GM12878 (cell line): Measurements from ENCODE around the gene IGF1R. TPM values are rescaled to one million over a fixed set of nuclear protein-coding genes. Genes with fewer than 3 reads are reported as not detected.

Experiments
- ATAC-seq: fragments of 200-7000 bp; cut with Tn5 transposase; 3 replicates; pipeline ENCODE4 v1.9.1; 2020; ENCODE audit warnings: mild to moderate bottlenecking, moderate library complexity
- BruUV-seq: library from RNA; stranded (reverse); fragments of 400-500 nt; replicated peaks from 2 replicates; lab custom pipeline; 2021; lab: Mats Ljungman, UMichigan
- CTCF ChIA-PET: fragments of 300-600 bp; sonication (Branson Sonifier 250); formaldehyde crosslinking; extraction: SDS; loops from one replicate; lab custom pipeline; 2021; ENCODE audit warnings: inconsistent platforms; lab: Yijun Ruan, JAX
- POLR2A ChIA-PET: fragments of 350-600 bp; formaldehyde crosslinking; extraction: SDS; loops from one replicate; lab custom pipeline; 2021; ENCODE audit warnings: inconsistent platforms; lab: Charles Lee
- RAD21 ChIA-PET: fragments of 300-600 bp; sonication (Branson Sonifier 250); formaldehyde crosslinking; loops from one replicate; lab custom pipeline; 2023; ENCODE audit warnings: antibody characterized with exemption; ENCODE audit not compliant: unreplicated experiment; lab: Charles Lee
- SMC1A ChIA-PET: fragments of 300-600 bp; sonication (Branson Sonifier 250); formaldehyde crosslinking; loops from one replicate; lab custom pipeline; 2023; ENCODE audit not compliant: unreplicated experiment, uncharacterized antibody; lab: Charles Lee
- DNase-seq: peaks from one replicate; pipeline ENCODE4 v3.0.0-alpha.2; 2011; ENCODE audit warnings: low read depth, low spot score
- FAIRE-seq: peaks from 3 replicates; lab custom pipeline; 2011; peaks lifted over from hg19 to GRCh38; lab: Jason Lieb, UNC
- H2AFZ ChIP-seq: 2 replicates; pipeline ENCODE4 v1.6.0; 2011; ENCODE audit warnings: low read depth, low read length, control low read depth; ENCODE audit not compliant: control insufficient read depth
- H3K27ac ChIP-seq: 2 replicates; pipeline ENCODE4 v1.5.1; 2011; ENCODE audit warnings: control low read depth; ENCODE audit not compliant: control insufficient read depth, insufficient read depth
- H3K27me3 ChIP-seq, 2 experiments: replicated peaks in 1 of 2; 2 replicates each; pipeline versions ENCODE4 v1.6.0 to v1.6.1; 2011; ENCODE audit warnings: low read length in 1 of 2; ENCODE audit not compliant: control insufficient read depth in 2 of 2, insufficient read depth in 2 of 2
- H3K36me3 ChIP-seq, 2 experiments: 2 replicates each; pipeline ENCODE4 v1.5.1; 2011; ENCODE audit warnings: low read length in 1 of 2; ENCODE audit not compliant: control insufficient read depth in 2 of 2, insufficient read depth in 2 of 2
- H3K4me1 ChIP-seq: 2 replicates; pipeline ENCODE4 v1.6.1; 2011; ENCODE audit warnings: mild to moderate bottlenecking, low read length, moderate library complexity, mixed read lengths; ENCODE audit not compliant: control insufficient read depth, insufficient read depth
- H3K4me2 ChIP-seq: 2 replicates; pipeline ENCODE4 v1.6.0; 2011; ENCODE audit warnings: control low read depth; ENCODE audit not compliant: control insufficient read depth, insufficient read depth
- H3K4me3 ChIP-seq: fragments of 200-600 bp; sonication (generic); 2 replicates; pipeline ENCODE4 v1.5.1; 2016
- H3K79me2 ChIP-seq: 2 replicates; pipeline ENCODE4 v1.6.0; 2011; ENCODE audit warnings: low read length; ENCODE audit not compliant: control insufficient read depth, insufficient read depth
- H3K9ac ChIP-seq: 2 replicates; pipeline ENCODE4 v1.8.0; 2011; ENCODE audit warnings: low read length, control low read depth, mixed read lengths; ENCODE audit not compliant: control insufficient read depth, insufficient read depth
- H3K9me3 ChIP-seq: replicated peaks from 3 replicates; pipeline ENCODE4 v1.5.1; 2011; ENCODE audit warnings: mild to moderate bottlenecking, low read length; ENCODE audit not compliant: control insufficient read depth, insufficient read depth
- H4K20me1 ChIP-seq: 2 replicates; pipeline ENCODE4 v1.6.0; 2011; ENCODE audit not compliant: control insufficient read depth, insufficient read depth
- ATF2 ChIP-seq: IDR thresholded peaks from 2 replicates; pipeline ENCODE4 v1.6.1; 2012; ENCODE audit warnings: low read length, inconsistent platforms
- ATF7 ChIP-seq: fragments of 450-650 bp; IDR thresholded peaks from 2 replicates; pipeline ENCODE4 v1.6.1; 2016; ENCODE audit warnings: low read depth, mild to moderate bottlenecking
- CBX3 ChIP-seq: fragments of 200-600 bp; sonication (generic); IDR thresholded peaks from 2 replicates; pipeline ENCODE4 v1.6.1; 2016; ENCODE audit warnings: low read depth, borderline replicate concordance
- CEBPB ChIP-seq, 2 experiments: fragments of 150-350 bp in 1 of 2; IDR thresholded peaks; 2 replicates each; pipeline ENCODE4 v1.6.1; 2012 to 2014; ENCODE audit warnings: low read depth in 2 of 2, low read length in 2 of 2, borderline replicate concordance in 1 of 2, inconsistent platforms in 1 of 2
- CHD2 ChIP-seq: IDR thresholded peaks from 2 replicates; pipeline ENCODE4 v1.6.1; 2011; ENCODE audit warnings: low read depth, low read length, improper control_type of control experiment, borderline replicate concordance
- IRF4 ChIP-seq: IDR thresholded peaks from 2 replicates; pipeline ENCODE4 v1.6.1; 2011; ENCODE audit warnings: low read depth, low read length
- MXI1 ChIP-seq: fragments of 150-350 bp; IDR thresholded peaks from 2 replicates; pipeline ENCODE4 v1.6.1; 2011; ENCODE audit warnings: low read depth, mild to moderate bottlenecking, inconsistent platforms, low read length, improper control_type of control experiment
- NRF1 ChIP-seq: conservative IDR thresholded peaks from 2 replicates; pipeline ENCODE4 v1.6.1; 2011; ENCODE audit warnings: mild to moderate bottlenecking, low read depth, low read length, improper control_type of control experiment
- POLR2AphosphoS5 ChIP-seq: IDR thresholded peaks from 2 replicates; pipeline ENCODE4 v1.6.1; 2011; ENCODE audit warnings: mild to moderate bottlenecking, low read length, inconsistent platforms
- RAD51 ChIP-seq: fragments of 450-650 bp; IDR thresholded peaks from 2 replicates; pipeline ENCODE4 v1.6.1; 2016; ENCODE audit warnings: moderate library complexity, mild to moderate bottlenecking, inconsistent platforms
- RCOR1 ChIP-seq: conservative IDR thresholded peaks from 2 replicates; pipeline ENCODE4 v1.6.1; 2012; ENCODE audit warnings: low read depth, low read length, improper control_type of control experiment
- RELB ChIP-seq: fragments of 450-650 bp; IDR thresholded peaks from 2 replicates; pipeline ENCODE4 v1.6.1; 2017; ENCODE audit warnings: low read depth, mild to moderate bottlenecking, moderate library complexity
- RFX5 ChIP-seq: IDR thresholded peaks from 2 replicates; pipeline ENCODE4 v1.6.1; 2011; ENCODE audit warnings: low read depth, low read length, improper control_type of control experiment
- SMAD5 ChIP-seq: IDR thresholded peaks from 2 replicates; pipeline ENCODE4 v1.6.1; 2016; ENCODE audit warnings: antibody characterized with exemption, low read depth
- YBX1 ChIP-seq: fragments of 450-650 bp; IDR thresholded peaks from 2 replicates; pipeline ENCODE4 v1.6.1; 2016; ENCODE audit warnings: antibody characterized with exemption
- ZNF207 ChIP-seq: fragments of 450-650 bp; IDR thresholded peaks from 2 replicates; pipeline ENCODE4 v1.6.1; 2014; ENCODE audit warnings: antibody characterized with exemption, mild to moderate bottlenecking, borderline replicate concordance
- ZNF687 ChIP-seq: fragments of 450-650 bp; IDR thresholded peaks from 2 replicates; pipeline ENCODE4 v1.6.1; 2017; ENCODE audit warnings: mild to moderate bottlenecking, moderate library complexity
- WGBS: methylation state at CpG from one replicate; pipeline ENCODE4 v1.1.6; 2016; ENCODE audit warnings: low lambda C conversion rate; ENCODE audit not compliant: insufficient replicate concordance, insufficient coverage; ENCODE audit errors: missing lambda C conversion rate; 5-methylcytosine and 5-hydroxymethylcytosine counted together
- in situ Hi-C: fragments of 300-500 bp; cut with MboI; formaldehyde crosslinking; loops from 9 replicates; pipeline ENCODE4 v1.14.3; 2018; ENCODE audit warnings: mixed read lengths
- intact Hi-C: fragments of 100-400 bp; cut with micrococcal nuclease; formaldehyde crosslinking; loops from one replicate; pipeline ENCODE4 v1.14.2; 2022; ENCODE audit not compliant: unreplicated experiment
- polyA plus RNA-seq, 11 experiments: library from polyadenylated mRNA; depleted of rRNA in 4 of 11; unstranded in 6 of 11; stranded (reverse) in 5 of 11; fragments of >200 nt; fragmentation: Nextera tagmentation in 4 of 11; fragmentation: Illumina TruSeq in 1 of 11; extraction: Ambion mirVana in 4 of 11; extraction: Trizol in 1 of 11; gene quantifications; 1 replicate in 1 of 11; 2 replicates in 10 of 11; pipeline versions ENCODE4 v1.2.1 to v1.2.3, GENCODE V29; 2011 to 2016; ENCODE audit warnings: inconsistent platforms in 2 of 11, missing spikeins in 2 of 11, low read depth in 1 of 11
- total RNA-seq, 4 experiments: library from RNA; depleted of rRNA in 3 of 4; stranded (reverse); fragments of >200 nt in 3 of 4; fragmentation: Illumina TruSeq in 1 of 4; extraction: Trizol in 1 of 4; gene quantifications; 2 replicates each; pipeline versions ENCODE4 v1.2.1 to v1.2.3, GENCODE V29; 2013 to 2021

IGF1R gene
- total and polyA plus RNA-seq, 10 of the 15 experiments (the other 5 are each of a cell fraction or from before 2014, with no cell fraction given) = 0.03 to 2.7 (median 0.66) TPM

- Histone ChIP-seq H2AFZ (no peak overlapping the region), H3K27me3 (no peaks in the 10 kb centered on the region), H3K79me2 (no peaks in the 10 kb centered on the region), H4K20me1 (no peaks in the 10 kb centered on the region), H3K4me1 (no peaks in the 10 kb centered on the region), H3K9me3 (no peaks in the 10 kb centered on the region; the same call in 2 of the 3 replicates), H3K4me3 (no peak overlapping the region), H3K4me2 (no peak overlapping the region), H3K9ac (no peak overlapping the region), H3K27ac (no peak overlapping the region), H3K36me3 (no peaks in the 10 kb centered on the region)
- ChIA-PET RAD21 (no interaction called here), SMC1A (interaction anchor here (1.3 kb wide), 1 partner anchor 14 kb away, joined by 3 read pairs; no protein-coding TSS in a partner anchor), POLR2A (no interaction called here), CTCF (interaction anchor here (0.6 to 2.1 kb wide), 2 partner anchors 10 to 14 kb away, joined by 3 to 16 read pairs; no protein-coding TSS in a partner anchor)
- 41% methylated on average over 12 of the region's 12 CpGs for WGBS
- DNase-seq (no peak), ATAC-seq (no peak), FAIRE-seq (no peak)
- in situ Hi-C loops (no loop called here), intact Hi-C loops (no loop called here)
- no TSS peak for BruUV-seq
- no peak for TF ChIP-seq RCOR1
- TF ChIP-seq RELB = no peak
- TF ChIP-seq ZNF687 = no peak
- no peak for TF ChIP-seq ZNF207
- no peak for TF ChIP-seq CBX3
- TF ChIP-seq ATF2 = no peak
- TF ChIP-seq CEBPB (IDR thresholded peaks at IDR 0.05; ENCODE audit: borderline replicate concordance in 1 of 2, low read depth in 2 of 2, low read length in 2 of 2) = no peak
- no peak for TF ChIP-seq RFX5
- TF ChIP-seq NRF1 = no peak
- no peak for TF ChIP-seq ATF7
- TF ChIP-seq CHD2 = no peak
- TF ChIP-seq MXI1 = no peak
- TF ChIP-seq SMAD5 = no peak
- no peak for TF ChIP-seq POLR2AphosphoS5
- no peak for TF ChIP-seq YBX1
- TF ChIP-seq IRF4 = no peak
- no peak for TF ChIP-seq RAD51
Measured at GRCh38 chr15:98896802-98897732, 248.7 kb downstream of the IGF1R start.
